Transverse colon (tissue), 4 donors: ENCODE results near the gene GBE1. TPM values are rescaled to one million over a fixed set of nuclear protein-coding genes. Genes with fewer than 3 reads are reported as not detected.
"Not testable (repeated sequence)": the region's sequence is repeated elsewhere in the genome, so short reads cannot be mapped to it uniquely, and the experiment has no call there.

Experiments used
- DNase-seq: peaks from one replicate; pipeline ENCODE4 v3.0.0-alpha.2; 2019
- H3K27ac ChIP-seq, 4 donors: fragments of 200-600 bp; sonication (generic); 2 replicates each; pipeline ENCODE4 v1.5.1; 2016 to 2018; ENCODE audit warnings: inconsistent platforms in 4 of 4
- H3K27me3 ChIP-seq: fragments of 200-600 bp; sonication (generic); 2 replicates; pipeline ENCODE4 v1.5.1; 2017; ENCODE audit warnings: inconsistent platforms
- H3K36me3 ChIP-seq, 4 donors: fragments of 200-600 bp; sonication (generic); 2 replicates each; pipeline ENCODE4 v1.5.1; 2017 to 2019; ENCODE audit warnings: inconsistent platforms in 4 of 4
- H3K4me1 ChIP-seq, 4 donors: fragments of 200-600 bp; sonication (generic); 2 replicates each; pipeline ENCODE4 v1.5.1; 2017 to 2020; ENCODE audit warnings: inconsistent platforms in 4 of 4
- H3K4me3 ChIP-seq, 4 donors: fragments of 200-600 bp; sonication (generic); 1 replicate in 1 of 4; 2 replicates in 3 of 4; pipeline versions ENCODE4 v1.5.1 to v1.6.1; 2017 to 2019; ENCODE audit warnings: inconsistent platforms in 4 of 4
- H3K9me3 ChIP-seq, 2 donors: fragments of 200-600 bp; sonication (generic); 2 replicates each; pipeline ENCODE4 v1.5.1; 2017 to 2019; ENCODE audit warnings: inconsistent platforms in 2 of 2
- EP300 ChIP-seq: sonication (generic); formaldehyde crosslinking; IDR thresholded peaks from one replicate; pipeline ENCODE4 v1.6.1; 2017; ENCODE audit warnings: antibody characterized with exemption, low read depth
- POLR2A ChIP-seq: fragments of 450-650 bp; IDR thresholded peaks from one replicate; pipeline ENCODE4 v1.6.1; 2016; ENCODE audit warnings: antibody characterized with exemption, mild to moderate bottlenecking, moderate library complexity
- POLR2AphosphoS5 ChIP-seq, 3 donors: sonication (generic); formaldehyde crosslinking; IDR thresholded peaks; one replicate each; pipeline ENCODE4 v1.6.1; 2016; ENCODE audit warnings: antibody characterized with exemption in 3 of 3
- WGBS, 2 donors: methylation state at CpG; one replicate each; pipeline ENCODE4 v1.1.5; 2018; ENCODE audit warnings: low coverage in 1 of 2; 5-methylcytosine and 5-hydroxymethylcytosine counted together
- in situ Hi-C, 4 donors: fragments of 200-750 bp; cut with MboI; loops; one replicate each; pipeline versions ENCODE4 v1.15.0 to v1.15.1; 2017; ENCODE audit warnings: low sequenced_read_pairs in 3 of 4, low pct_ligation_motif_present in 1 of 4, low pct_unique_long_range_greater_than_20kb in 1 of 4
- intact Hi-C: fragments of 100-400 bp; cut with DNase I; formaldehyde crosslinking; loops from one replicate; pipeline ENCODE4 v1.15.1; 2023; ENCODE audit warnings: low total_unique reads
- total RNA-seq, 4 donors: library from RNA; depleted of rRNA; stranded (reverse); fragments of >200 nt; gene quantifications; one replicate each; pipeline ENCODE4 v1.1.0, GENCODE V29; 2016
- TF ChIP-seq, protein P1 (sequence below), 5 experiments: fragments of 200-600 bp in 3 of 5; fragments of 450-650 bp in 2 of 5; sonication (generic) in 3 of 5; IDR thresholded peaks; 1 replicate in 2 of 5; 2 replicates in 3 of 5; pipeline ENCODE4 v1.5.1; 2016 to 2017; ENCODE audit warnings: antibody characterized with exemption in 5 of 5, inconsistent platforms in 3 of 5, mild to moderate bottlenecking in 2 of 5, moderate library complexity in 1 of 5

The GBE1 gene
- total RNA-seq, 4 donors from 2014 or later = 3.0 to 24.3 (median 16.7) TPM

DNA sequence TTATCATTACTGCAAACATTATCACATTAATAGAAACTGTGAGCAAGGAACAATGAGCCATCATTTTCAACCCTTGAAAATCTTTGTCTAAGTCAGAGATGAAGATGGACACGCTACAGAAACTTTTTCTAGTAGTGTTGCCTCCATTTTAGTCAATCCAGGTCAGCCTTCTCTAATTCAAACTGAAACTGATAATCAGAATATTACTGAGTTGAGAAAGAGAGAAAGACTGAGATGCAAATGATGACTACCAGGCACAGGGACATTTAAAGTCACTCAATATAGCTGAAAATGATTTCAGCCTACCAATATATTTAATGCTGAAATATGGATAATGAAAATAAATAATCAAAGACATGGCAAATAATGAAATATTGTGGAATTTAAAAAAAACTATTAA, 261.4 kb downstream of the GBE1 start:
- intact Hi-C loops = no loop called here

GRCh38 chr3:81497572-81498251, 263.7 kb downstream of the GBE1 start:
- H3K4me3 ChIP-seq = no peak overlapping the region
- no peaks in the 10 kb centered on the region for H3K36me3 ChIP-seq
- no peaks in the 10 kb centered on the region for H3K27me3 ChIP-seq
- H3K27ac ChIP-seq = no peak overlapping the region
- WGBS, 2 donors = 90 to 94% methylated on average over 4 of the region's 4 CpGs
- in situ Hi-C loops = no loop called here
- TF ChIP-seq EP300 (no peak), POLR2A (no peak), POLR2AphosphoS5 (IDR thresholded peaks at IDR 0.05) (no peak)
- TF ChIP-seq, protein P1, sequence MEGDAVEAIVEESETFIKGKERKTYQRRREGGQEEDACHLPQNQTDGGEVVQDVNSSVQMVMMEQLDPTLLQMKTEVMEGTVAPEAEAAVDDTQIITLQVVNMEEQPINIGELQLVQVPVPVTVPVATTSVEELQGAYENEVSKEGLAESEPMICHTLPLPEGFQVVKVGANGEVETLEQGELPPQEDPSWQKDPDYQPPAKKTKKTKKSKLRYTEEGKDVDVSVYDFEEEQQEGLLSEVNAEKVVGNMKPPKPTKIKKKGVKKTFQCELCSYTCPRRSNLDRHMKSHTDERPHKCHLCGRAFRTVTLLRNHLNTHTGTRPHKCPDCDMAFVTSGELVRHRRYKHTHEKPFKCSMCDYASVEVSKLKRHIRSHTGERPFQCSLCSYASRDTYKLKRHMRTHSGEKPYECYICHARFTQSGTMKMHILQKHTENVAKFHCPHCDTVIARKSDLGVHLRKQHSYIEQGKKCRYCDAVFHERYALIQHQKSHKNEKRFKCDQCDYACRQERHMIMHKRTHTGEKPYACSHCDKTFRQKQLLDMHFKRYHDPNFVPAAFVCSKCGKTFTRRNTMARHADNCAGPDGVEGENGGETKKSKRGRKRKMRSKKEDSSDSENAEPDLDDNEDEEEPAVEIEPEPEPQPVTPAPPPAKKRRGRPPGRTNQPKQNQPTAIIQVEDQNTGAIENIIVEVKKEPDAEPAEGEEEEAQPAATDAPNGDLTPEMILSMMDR (IDR thresholded peaks at IDR 0.05) = no peak
- H3K4me1 ChIP-seq = no peaks in the 10 kb centered on the region
- intact Hi-C loops = no loop called here
- DNase-seq = no peak
- no peaks in the 10 kb centered on the region for H3K9me3 ChIP-seq

More for the DNA sequence above, 261.4 kb downstream of the GBE1 start:
- no peak for TF ChIP-seq POLR2AphosphoS5 (IDR thresholded peaks at IDR 0.05)
- TF ChIP-seq, protein P1 (IDR thresholded peaks at IDR 0.05) = no peak
- TF ChIP-seq POLR2A = no peak
- TF ChIP-seq EP300 = no peak
- no peak overlapping the region for H3K4me3 ChIP-seq
- WGBS, 2 donors = 78 to 100% methylated on average over 1 of the region's 1 CpG
- in situ Hi-C loops = no loop called here
- no peak for DNase-seq
- no peaks in the 10 kb centered on the region for H3K36me3 ChIP-seq
- H3K27ac ChIP-seq = no peak overlapping the region
- H3K4me1 ChIP-seq = no peaks in the 10 kb centered on the region
- no peaks in the 10 kb centered on the region for H3K27me3 ChIP-seq
- no peaks in the 10 kb centered on the region for H3K9me3 ChIP-seq

- Histone ChIP-seq H3K9me3 (no peaks in the 10 kb centered on the region), H3K4me3 (no peak overlapping the region), H3K27ac (no peak overlapping the region), H3K36me3 (no peaks in the 10 kb centered on the region), H3K4me1 (no peaks in the 10 kb centered on the region), H3K27me3 (no peaks in the 10 kb centered on the region)
- no peak for DNase-seq
- WGBS, 2 donors = 74 to 82% methylated on average over 6 of the region's 6 CpGs
- intact Hi-C loops = no loop called here
- no peak for TF ChIP-seq EP300
- TF ChIP-seq, protein P1 (IDR thresholded peaks at IDR 0.05) = no peak
- no peak for TF ChIP-seq POLR2A
- in situ Hi-C loops = no loop called here
These were observed 264.9 kb downstream of the GBE1 start for GRCh38 chr3:81496407-81497104.

- H3K4me1 ChIP-seq, H3K27ac ChIP-seq, H3K27me3 ChIP-seq, DNase-seq, H3K9me3 ChIP-seq, in situ Hi-C loops, H3K36me3 ChIP-seq, H3K4me3 ChIP-seq, intact Hi-C loops: not testable (repeated sequence)
- 94 to 100% methylated on average over 1 of the region's 1 CpG for WGBS, 2 donors
These were observed 269.0 kb downstream of the GBE1 start for GRCh38 chr3:81492471-81492870.
